Astrocyte of the cerebellum (primary cell): ENCODE measurements around the gene TXK.

ENCODE experiments used
- DNase-seq: peaks from one replicate; pipeline ENCODE4 v3.0.0-alpha.2; 2011; ENCODE audit warnings: low read depth
- H3K4me3 ChIP-seq: 2 replicates; pipeline ENCODE4 v1.5.1; 2011; ENCODE audit warnings: mild to moderate bottlenecking, low read depth, low read length, moderate library complexity
- in situ Hi-C: cut with HindIII; loops from 2 replicates; pipeline ENCODE4 v1.10.0; 2017; ENCODE audit warnings: low sequenced_read_pairs
- TF ChIP-seq, protein P1 (sequence below): IDR thresholded peaks from 2 replicates; pipeline ENCODE4 v1.5.1; 2012; ENCODE audit warnings: low read length, low read depth, moderate library complexity, mild to moderate bottlenecking; ENCODE audit errors: missing control alignments

TXK gene

DNA sequence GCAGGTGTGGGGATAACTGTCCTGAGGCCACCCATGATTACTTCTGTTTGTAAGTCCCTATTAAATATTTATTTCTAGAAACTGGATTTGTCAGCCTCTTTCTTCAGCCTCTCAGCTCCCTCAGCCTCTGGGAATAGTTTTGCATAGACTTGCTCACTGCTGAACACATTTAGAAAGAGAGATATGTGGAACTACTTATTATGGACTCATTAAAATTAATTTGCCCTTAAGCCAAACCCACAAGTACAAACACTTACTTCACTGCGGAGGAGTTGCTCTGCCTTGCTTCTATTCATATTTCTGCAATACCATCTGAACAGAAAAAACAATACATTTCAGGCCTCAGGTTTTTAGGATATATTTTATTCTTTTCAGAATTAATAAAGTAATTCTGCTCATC, 22.4 kb upstream of the TXK start:
- DNase-seq: no peak
- TF ChIP-seq, protein P1, sequence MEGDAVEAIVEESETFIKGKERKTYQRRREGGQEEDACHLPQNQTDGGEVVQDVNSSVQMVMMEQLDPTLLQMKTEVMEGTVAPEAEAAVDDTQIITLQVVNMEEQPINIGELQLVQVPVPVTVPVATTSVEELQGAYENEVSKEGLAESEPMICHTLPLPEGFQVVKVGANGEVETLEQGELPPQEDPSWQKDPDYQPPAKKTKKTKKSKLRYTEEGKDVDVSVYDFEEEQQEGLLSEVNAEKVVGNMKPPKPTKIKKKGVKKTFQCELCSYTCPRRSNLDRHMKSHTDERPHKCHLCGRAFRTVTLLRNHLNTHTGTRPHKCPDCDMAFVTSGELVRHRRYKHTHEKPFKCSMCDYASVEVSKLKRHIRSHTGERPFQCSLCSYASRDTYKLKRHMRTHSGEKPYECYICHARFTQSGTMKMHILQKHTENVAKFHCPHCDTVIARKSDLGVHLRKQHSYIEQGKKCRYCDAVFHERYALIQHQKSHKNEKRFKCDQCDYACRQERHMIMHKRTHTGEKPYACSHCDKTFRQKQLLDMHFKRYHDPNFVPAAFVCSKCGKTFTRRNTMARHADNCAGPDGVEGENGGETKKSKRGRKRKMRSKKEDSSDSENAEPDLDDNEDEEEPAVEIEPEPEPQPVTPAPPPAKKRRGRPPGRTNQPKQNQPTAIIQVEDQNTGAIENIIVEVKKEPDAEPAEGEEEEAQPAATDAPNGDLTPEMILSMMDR: no peak
- in situ Hi-C loops: no loop called here

DNA sequence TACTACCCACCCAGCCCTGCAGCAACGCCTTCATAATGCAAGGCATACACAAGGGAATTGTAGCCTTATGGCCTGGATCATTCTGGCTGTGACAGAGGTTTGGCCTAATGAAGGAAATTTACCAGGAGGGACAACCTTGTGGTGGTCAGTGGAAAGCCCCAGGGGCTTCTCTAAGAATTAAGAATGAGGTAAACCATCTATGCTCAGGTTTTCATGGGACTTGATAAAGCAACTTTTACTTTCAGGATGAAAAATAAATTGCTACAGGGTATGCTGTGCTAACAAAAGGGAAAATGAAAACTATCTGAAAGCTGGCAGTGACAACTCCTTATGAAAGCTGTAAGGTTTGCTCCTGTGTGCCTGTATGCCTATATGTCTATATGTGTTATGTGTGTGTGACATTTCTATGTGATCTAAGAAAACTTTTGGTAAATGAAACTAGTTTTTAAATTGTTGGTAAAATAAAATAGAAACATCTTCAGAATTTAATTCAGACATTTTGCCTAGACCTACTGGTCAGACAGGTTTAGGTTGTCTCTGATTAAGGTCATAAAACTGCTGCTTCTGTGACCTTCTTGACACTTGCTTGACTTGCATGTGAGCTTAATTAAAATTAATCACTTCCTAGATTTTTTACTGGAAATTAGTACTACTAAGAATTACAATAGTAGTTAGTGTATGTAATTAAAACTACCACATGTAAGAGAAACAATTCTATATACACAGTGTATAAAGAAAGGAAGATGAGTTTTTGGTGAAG, 19.9 kb upstream of the TXK start:
- in situ Hi-C loops: no loop called here
- DNase-seq: no peak
- TF ChIP-seq, protein P1: no peak
- H3K4me3 ChIP-seq: no peak overlapping the region

More for the DNA sequence above, 22.4 kb upstream of the TXK start:
- no peak overlapping the region for H3K4me3 ChIP-seq

DNA sequence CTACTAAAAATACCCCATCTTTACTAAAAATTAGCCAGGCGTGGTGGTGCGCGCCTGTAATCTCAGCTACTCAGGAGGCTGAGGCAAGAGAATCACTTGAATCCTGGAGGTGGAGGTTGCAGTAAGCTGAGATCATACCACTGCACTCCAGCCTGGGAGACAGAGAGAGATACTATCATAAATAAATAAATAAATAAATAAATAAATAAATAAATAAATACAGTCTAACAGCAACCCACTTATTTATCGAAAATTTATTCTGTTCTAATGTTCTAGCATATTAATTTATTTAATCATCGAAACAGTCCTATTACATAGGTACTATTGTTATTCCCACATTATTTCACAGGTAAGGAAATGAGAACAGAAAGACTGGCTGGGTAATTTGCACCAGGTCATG, 18.2 kb upstream of the TXK start:
- in situ Hi-C loops: no loop called here
- no peak for DNase-seq
- no peak overlapping the region for H3K4me3 ChIP-seq
- TF ChIP-seq, protein P1: no peak

DNA sequence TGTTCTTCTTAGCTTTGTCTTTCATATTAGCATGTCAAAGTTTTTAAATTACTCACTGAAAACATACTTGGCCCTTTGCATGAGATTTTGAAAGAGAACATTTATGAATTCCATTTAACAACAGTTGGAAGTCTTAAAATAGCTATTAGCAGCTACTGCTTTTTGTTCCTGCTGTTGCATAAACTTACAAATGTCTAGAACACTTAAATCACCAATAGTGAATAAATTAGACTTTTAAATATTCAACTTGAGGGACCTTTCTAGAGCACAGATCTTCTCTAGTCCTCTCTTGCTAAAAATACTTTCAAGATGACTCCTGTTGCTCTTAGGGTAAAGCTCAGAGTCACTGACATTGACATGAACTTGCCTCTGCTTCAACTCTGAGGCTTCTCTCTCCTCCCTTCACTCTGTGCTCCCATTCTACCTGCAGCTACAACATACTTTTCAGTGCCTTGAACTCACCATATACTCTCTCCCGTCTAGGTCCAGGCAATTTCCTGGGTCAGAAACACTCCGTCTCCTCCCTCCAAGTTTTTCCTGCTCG, 15.8 kb upstream of the TXK start:
- H3K4me3 ChIP-seq: no peak overlapping the region
- TF ChIP-seq, protein P1: no peak
- no peak for DNase-seq
- in situ Hi-C loops: no loop called here

DNA sequence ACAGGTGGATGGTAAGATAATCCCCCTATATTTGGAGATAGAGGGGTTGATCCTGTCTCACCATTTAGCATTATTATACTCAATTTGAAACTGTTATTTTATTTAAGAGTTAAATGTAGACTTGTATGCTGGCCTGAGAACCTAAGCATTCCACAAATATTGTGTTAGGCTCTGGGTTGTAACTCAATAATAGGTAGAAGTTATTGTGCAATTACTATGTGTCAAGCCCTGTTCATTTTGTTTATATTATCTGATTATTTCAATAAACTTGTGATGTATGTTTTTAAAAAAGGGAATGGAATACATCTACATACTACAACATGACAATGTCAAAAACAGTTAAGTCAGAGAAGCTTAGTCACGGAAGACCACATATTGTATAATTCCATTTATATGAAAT, 13.6 kb upstream of the TXK start:
- TF ChIP-seq, protein P1: no peak
- no peak overlapping the region for H3K4me3 ChIP-seq
- no peak for DNase-seq
- in situ Hi-C loops: no loop called here

DNA sequence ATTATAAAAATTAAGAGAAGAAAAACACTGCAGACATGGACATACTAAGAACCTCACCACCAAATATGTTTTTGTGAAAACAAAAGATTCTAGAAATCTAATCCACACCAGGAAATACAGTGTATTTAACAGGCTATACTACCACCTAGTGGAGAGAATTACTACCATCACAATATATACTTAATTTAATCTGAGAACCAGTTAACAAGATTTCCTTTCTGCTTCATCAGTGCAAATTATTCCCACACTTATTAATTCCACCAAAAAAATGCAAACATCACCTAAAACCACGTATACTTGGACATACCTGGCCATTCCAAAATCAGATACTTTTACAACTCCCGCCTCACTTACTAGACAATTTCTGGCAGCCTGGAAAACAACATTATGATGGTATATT, 7.0 kb upstream of the TXK start:
- H3K4me3 ChIP-seq: no peak overlapping the region
- in situ Hi-C loops: no loop called here
- TF ChIP-seq, protein P1: no peak
- DNase-seq: peak; percentile 36

DNA sequence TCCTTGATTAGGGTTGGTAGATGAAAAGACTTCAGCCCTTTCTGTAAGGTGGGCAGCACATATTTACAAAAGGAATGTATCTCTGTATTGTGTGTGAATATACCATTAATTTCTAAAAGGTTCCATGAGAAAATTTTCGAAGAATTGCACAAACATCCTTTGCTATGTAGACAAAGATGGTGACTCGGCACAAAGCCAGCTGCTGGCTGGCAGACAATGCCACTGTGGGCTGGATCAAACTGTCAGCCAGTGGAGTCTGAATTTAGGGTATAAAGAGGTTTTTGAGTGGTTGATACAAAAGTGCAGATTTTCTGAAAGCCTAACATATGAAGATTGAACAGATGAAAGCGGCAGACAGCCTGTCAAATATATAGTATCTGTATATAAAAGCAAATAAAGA, 5.6 kb upstream of the TXK start:
- TF ChIP-seq, protein P1: no peak
- in situ Hi-C loops: no loop called here
- no peak for DNase-seq
- H3K4me3 ChIP-seq: no peak overlapping the region
